Endothelial cell of umbilical vein (primary cell): Measurements from ENCODE around the gene SLC6A9. TPM values are rescaled to one million over a fixed set of nuclear protein-coding genes. Genes with fewer than 3 reads are reported as not detected.

Experiments used
- BruUV-seq: library from RNA; stranded (reverse); fragments of 400-500 nt; replicated peaks from 2 replicates; lab custom pipeline; 2021; lab: Mats Ljungman, UMichigan
- CTCF ChIA-PET: fragments of 300-600, 350-600 bp; sonication (Branson Sonifier 250); formaldehyde crosslinking; loops from one replicate; lab custom pipeline; 2021; ENCODE audit warnings: antibody characterized with exemption, inconsistent platforms; lab: Charles Lee
- POLR2A ChIA-PET: fragments of 300-600, 350-600 bp; sonication (Branson Sonifier 250); formaldehyde crosslinking; loops from one replicate; lab custom pipeline; 2021; ENCODE audit warnings: antibody characterized with exemption, inconsistent platforms; lab: Charles Lee
- DNase-seq: peaks from one replicate; pipeline ENCODE4 v3.0.0-alpha.2; 2011; ENCODE audit warnings: low read depth, low spot score
- FAIRE-seq: peaks from 2 replicates; lab custom pipeline; 2011; peaks lifted over from hg19 to GRCh38; lab: Jason Lieb, UNC
- H2AFZ ChIP-seq: 2 replicates; pipeline ENCODE4 v1.6.0; 2012; ENCODE audit warnings: low read depth, low read length, control low read depth, inconsistent platforms
- H3K27ac ChIP-seq: 2 replicates; pipeline ENCODE4 v1.5.1; 2011; ENCODE audit warnings: low read depth, mild to moderate bottlenecking, control low read depth, low read length, moderate library complexity; ENCODE audit not compliant: insufficient read depth
- H3K27me3 ChIP-seq, 2 experiments: 2 replicates each; pipeline versions ENCODE4 v1.6.0 to v1.6.1; 2011; ENCODE audit warnings: low read length in 2 of 2, mixed read lengths in 1 of 2; ENCODE audit not compliant: control insufficient read depth in 2 of 2, insufficient read depth in 2 of 2
- H3K36me3 ChIP-seq, 2 experiments: 2 replicates in 1 of 2; 3 replicates in 1 of 2; pipeline ENCODE4 v1.5.1; 2011; ENCODE audit warnings: low read length in 2 of 2, mild to moderate bottlenecking in 1 of 2, moderate library complexity in 1 of 2; ENCODE audit not compliant: control insufficient read depth in 2 of 2, insufficient read depth in 2 of 2; ENCODE audit errors: extremely low read depth in 1 of 2
- H3K4me1 ChIP-seq: 3 replicates; pipeline ENCODE4 v1.5.1; 2011; ENCODE audit warnings: mild to moderate bottlenecking, low read length; ENCODE audit not compliant: control insufficient read depth, insufficient read depth; ENCODE audit errors: extremely low read depth
- H3K4me2 ChIP-seq: 2 replicates; pipeline ENCODE4 v1.6.1; 2011; ENCODE audit warnings: low read length, control low read depth, mixed read lengths; ENCODE audit not compliant: insufficient read depth
- H3K4me3 ChIP-seq, 3 experiments: fragments of 200-600 bp in 1 of 3; sonication (generic), shearing (Covaris generic) in 1 of 3; replicated peaks in 1 of 3; 2 replicates each; pipeline ENCODE4 v1.5.1; 2011 to 2016; ENCODE audit warnings: control low read depth in 3 of 3, low read length in 3 of 3, mild to moderate bottlenecking in 2 of 3, inconsistent platforms in 1 of 3, low read depth in 1 of 3, moderate library complexity in 1 of 3; ENCODE audit not compliant: insufficient read depth in 1 of 3
- H3K79me2 ChIP-seq: 2 replicates; pipeline ENCODE4 v1.6.0; 2012; ENCODE audit warnings: low read length, inconsistent platforms; ENCODE audit not compliant: control insufficient read depth, insufficient read depth
- H3K9ac ChIP-seq: replicated peaks from 2 replicates; pipeline ENCODE3; 2011; ENCODE audit warnings: low read length, control low read depth; ENCODE audit not compliant: insufficient read depth; ENCODE audit errors: extremely low read depth
- H3K9me1 ChIP-seq: replicated peaks from 3 replicates; pipeline ENCODE4 v1.6.0; 2011; ENCODE audit warnings: mild to moderate bottlenecking, low read length; ENCODE audit not compliant: control insufficient read depth, insufficient read depth; ENCODE audit errors: extremely low read depth
- H3K9me3 ChIP-seq: replicated peaks from 2 replicates; pipeline ENCODE4 v1.5.1; 2012; ENCODE audit warnings: low read length, inconsistent platforms; ENCODE audit not compliant: control insufficient read depth, insufficient read depth
- H4K20me1 ChIP-seq: replicated peaks from 2 replicates; pipeline ENCODE3; 2011; ENCODE audit warnings: mild to moderate bottlenecking, low read length; ENCODE audit not compliant: control insufficient read depth, insufficient read depth; ENCODE audit errors: extremely low read depth
- EZH2 ChIP-seq: IDR thresholded peaks from 2 replicates; pipeline ENCODE4 v1.6.1; 2012; ENCODE audit warnings: borderline replicate concordance, low read depth, mild to moderate bottlenecking, moderate library complexity, low read length, inconsistent platforms; ENCODE audit not compliant: severe bottlenecking
- FOS ChIP-seq: IDR thresholded peaks from 2 replicates; pipeline ENCODE4 v1.6.1; 2011; ENCODE audit warnings: mild to moderate bottlenecking, low read length, moderate library complexity, borderline replicate concordance; ENCODE audit not compliant: insufficient read depth
- GATA2 ChIP-seq: IDR thresholded peaks from 2 replicates; pipeline ENCODE4 v1.7.0; 2011; ENCODE audit warnings: low read depth, mild to moderate bottlenecking, moderate library complexity, mixed read lengths, low read length; ENCODE audit not compliant: insufficient read length, insufficient read depth
- JUN ChIP-seq: IDR thresholded peaks from 2 replicates; pipeline ENCODE4 v1.6.1; 2011; ENCODE audit warnings: borderline replicate concordance, low read depth; ENCODE audit not compliant: insufficient read length, insufficient read depth
- MYC ChIP-seq: IDR thresholded peaks from one replicate; pipeline ENCODE4 v1.6.1; 2011; ENCODE audit warnings: mild to moderate bottlenecking, low read depth, low read length
- POLR2A ChIP-seq: IDR thresholded peaks from 2 replicates; pipeline ENCODE4 v1.6.1; 2012; ENCODE audit warnings: low read depth, mild to moderate bottlenecking, control low read depth, low read length
- POLR2AphosphoS5 ChIP-seq: IDR thresholded peaks from 2 replicates; pipeline ENCODE4 v1.6.1; 2012; ENCODE audit warnings: low read depth, mild to moderate bottlenecking, control low read depth, low read length, moderate library complexity; ENCODE audit not compliant: insufficient read depth
- dilution Hi-C: fragments of 300-500 bp; cut with MboI; formaldehyde crosslinking; loops from one replicate; pipeline ENCODE4 v1.15.0; 2019; ENCODE audit warnings: low sequenced_read_pairs; ENCODE audit not compliant: extremely low pct_ligation_motif_present
- intact Hi-C: fragments of 100-400 bp; cut with micrococcal nuclease; formaldehyde crosslinking; loops from one replicate; pipeline ENCODE4 v1.10.0; 2022
- polyA plus RNA-seq, 4 experiments: library from polyadenylated mRNA; depleted of rRNA in 3 of 4; stranded (reverse) in 3 of 4; unstranded in 1 of 4; fragments of >200 nt; gene quantifications; 2 replicates each; pipeline versions ENCODE4 v1.2.1 to v1.2.3, GENCODE V29; 2011 to 2012; ENCODE audit warnings: missing spikeins in 1 of 4
- total RNA-seq: library from RNA; stranded (reverse); gene quantifications from 2 replicates; pipeline ENCODE4 v1.2.3, GENCODE V29; 2021
- TF ChIP-seq, protein P1 (sequence below), 2 donors: IDR thresholded peaks; 1 replicate in 1 of 2; 2 replicates in 1 of 2; pipeline ENCODE4 v1.5.1; 2011; ENCODE audit warnings: low read length in 2 of 2, mild to moderate bottlenecking in 2 of 2, moderate library complexity in 2 of 2, control low read depth in 1 of 2, inconsistent platforms in 1 of 2, low read depth in 1 of 2; ENCODE audit not compliant: insufficient read depth in 1 of 2; ENCODE audit errors: extremely low read depth in 1 of 2
- TF ChIP-seq, protein P2 (sequence below): IDR thresholded peaks from 2 replicates; pipeline ENCODE4 v1.6.1; 2011; ENCODE audit not compliant: insufficient read depth, insufficient read length

SLC6A9 gene
- total and polyA plus RNA-seq, 2 donors (not counting 3 experiments of a cell fraction or from before 2014, with no cell fraction given): 0.80 to 1.5 TPM

DNA sequence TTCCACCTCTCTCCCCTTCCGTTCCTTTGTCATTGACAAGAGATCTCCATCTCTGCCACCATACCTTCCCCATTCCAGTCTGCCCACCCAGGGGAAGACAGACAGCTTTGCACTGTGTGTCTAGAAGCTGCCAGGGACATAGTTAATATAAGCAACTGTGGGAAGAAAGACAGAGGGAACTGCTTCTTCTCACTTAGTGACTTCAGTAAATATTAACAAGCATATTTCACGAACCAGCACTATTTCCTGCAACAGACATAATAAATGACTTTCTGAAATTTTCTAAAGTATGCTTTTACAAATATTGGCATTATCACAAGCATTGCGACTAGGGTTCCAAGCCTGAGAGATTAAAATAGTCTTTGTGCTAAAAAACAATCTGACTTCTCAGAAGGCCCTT lies 43.2 kb upstream of the SLC6A9 start:
- no peak for FAIRE-seq
- BruUV-seq: no TSS peak
- intact Hi-C loops: no loop called here

More for the DNA sequence above, 43.2 kb upstream of the SLC6A9 start:
- Histone ChIP-seq H3K4me2 (no peak overlapping the region), H3K9me3 (no peaks in the 10 kb centered on the region), H3K4me3 (no peak overlapping the region), H3K79me2 (no peaks in the 10 kb centered on the region), H3K9ac (no peak overlapping the region), H3K36me3 (no peaks in the 10 kb centered on the region), H3K9me1 (no peaks in the 10 kb centered on the region), H2AFZ (no peak overlapping the region), H3K4me1 (no peaks in the 10 kb centered on the region), H3K27ac (no peak overlapping the region), H3K27me3 (peaks cover 3 to 8% of the 10 kb centered on the region in 2 experiments), H4K20me1 (no peaks in the 10 kb centered on the region)
- CTCF ChIA-PET: no interaction called here
- POLR2A ChIA-PET: no interaction called here
- dilution Hi-C loops: no loop called here
- TF ChIP-seq JUN (no peak), POLR2AphosphoS5 (no peak), MYC (no peak), FOS (no peak), GATA2 (no peak), EZH2 (no peak), POLR2A (no peak)
- TF ChIP-seq, protein P1, sequence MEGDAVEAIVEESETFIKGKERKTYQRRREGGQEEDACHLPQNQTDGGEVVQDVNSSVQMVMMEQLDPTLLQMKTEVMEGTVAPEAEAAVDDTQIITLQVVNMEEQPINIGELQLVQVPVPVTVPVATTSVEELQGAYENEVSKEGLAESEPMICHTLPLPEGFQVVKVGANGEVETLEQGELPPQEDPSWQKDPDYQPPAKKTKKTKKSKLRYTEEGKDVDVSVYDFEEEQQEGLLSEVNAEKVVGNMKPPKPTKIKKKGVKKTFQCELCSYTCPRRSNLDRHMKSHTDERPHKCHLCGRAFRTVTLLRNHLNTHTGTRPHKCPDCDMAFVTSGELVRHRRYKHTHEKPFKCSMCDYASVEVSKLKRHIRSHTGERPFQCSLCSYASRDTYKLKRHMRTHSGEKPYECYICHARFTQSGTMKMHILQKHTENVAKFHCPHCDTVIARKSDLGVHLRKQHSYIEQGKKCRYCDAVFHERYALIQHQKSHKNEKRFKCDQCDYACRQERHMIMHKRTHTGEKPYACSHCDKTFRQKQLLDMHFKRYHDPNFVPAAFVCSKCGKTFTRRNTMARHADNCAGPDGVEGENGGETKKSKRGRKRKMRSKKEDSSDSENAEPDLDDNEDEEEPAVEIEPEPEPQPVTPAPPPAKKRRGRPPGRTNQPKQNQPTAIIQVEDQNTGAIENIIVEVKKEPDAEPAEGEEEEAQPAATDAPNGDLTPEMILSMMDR (IDR thresholded peaks at IDR 0.05; ENCODE audit: extremely low read depth in 1 of 2, insufficient read depth in 1 of 2, low read depth in 1 of 2, low read length in 2 of 2): no peak
- TF ChIP-seq, protein P2, sequence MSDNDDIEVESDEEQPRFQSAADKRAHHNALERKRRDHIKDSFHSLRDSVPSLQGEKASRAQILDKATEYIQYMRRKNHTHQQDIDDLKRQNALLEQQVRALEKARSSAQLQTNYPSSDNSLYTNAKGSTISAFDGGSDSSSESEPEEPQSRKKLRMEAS: no peak
- no peak for DNase-seq
